Kidney glomerular epithelial cell (primary cell): ENCODE data around the gene ZNF749.
"Not testable (repeated sequence)": the region's sequence is repeated elsewhere in the genome, so short reads cannot be mapped to it uniquely, and the experiment has no call there.

Experiments used
- DNase-seq: peaks from one replicate; lab custom pipeline; 2025; lab: John Stamatoyannopoulos, UW

Gene ZNF749

DNA sequence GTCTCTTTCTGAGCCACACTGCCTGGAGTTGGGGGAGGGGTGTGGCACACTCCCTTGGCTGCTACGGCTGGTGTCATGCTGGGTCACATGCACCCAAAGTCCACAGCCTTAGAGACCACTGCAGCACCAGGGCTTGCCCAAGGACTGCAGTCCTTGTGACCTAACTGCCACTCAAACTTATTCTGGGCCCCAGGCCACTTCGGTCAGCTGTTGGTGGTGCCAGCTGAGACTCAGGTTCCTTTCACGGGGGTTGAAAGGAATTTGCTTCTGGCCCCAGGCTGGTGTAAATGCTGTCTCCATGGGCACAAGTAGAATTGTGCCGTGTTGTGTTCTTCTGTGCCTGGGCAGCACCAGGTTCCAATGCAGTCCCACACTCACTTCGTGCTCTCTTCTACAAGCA, 31.4 kb downstream of the ZNF749 start:
- DNase-seq: no peak

DNA sequence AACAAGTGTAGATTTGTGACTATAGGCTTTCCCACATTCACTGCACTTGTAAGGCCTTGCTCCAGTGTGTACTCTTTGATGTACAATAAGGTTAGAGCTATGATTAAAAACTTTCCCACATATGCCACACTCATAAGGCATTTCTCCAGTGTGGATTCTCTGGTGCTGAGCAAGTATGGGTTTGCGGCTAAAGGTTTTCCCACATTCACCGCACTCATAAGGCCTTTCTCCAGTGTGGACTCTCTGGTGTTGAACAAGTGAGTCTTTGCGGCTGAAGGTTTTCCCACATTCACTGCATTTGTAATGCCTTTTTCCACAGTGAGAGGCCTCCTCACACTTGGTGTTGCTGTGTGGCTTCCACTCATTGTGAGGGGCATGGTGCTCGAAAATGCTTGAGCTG, 38.5 kb downstream of the ZNF749 start:
- no peak for DNase-seq

DNA sequence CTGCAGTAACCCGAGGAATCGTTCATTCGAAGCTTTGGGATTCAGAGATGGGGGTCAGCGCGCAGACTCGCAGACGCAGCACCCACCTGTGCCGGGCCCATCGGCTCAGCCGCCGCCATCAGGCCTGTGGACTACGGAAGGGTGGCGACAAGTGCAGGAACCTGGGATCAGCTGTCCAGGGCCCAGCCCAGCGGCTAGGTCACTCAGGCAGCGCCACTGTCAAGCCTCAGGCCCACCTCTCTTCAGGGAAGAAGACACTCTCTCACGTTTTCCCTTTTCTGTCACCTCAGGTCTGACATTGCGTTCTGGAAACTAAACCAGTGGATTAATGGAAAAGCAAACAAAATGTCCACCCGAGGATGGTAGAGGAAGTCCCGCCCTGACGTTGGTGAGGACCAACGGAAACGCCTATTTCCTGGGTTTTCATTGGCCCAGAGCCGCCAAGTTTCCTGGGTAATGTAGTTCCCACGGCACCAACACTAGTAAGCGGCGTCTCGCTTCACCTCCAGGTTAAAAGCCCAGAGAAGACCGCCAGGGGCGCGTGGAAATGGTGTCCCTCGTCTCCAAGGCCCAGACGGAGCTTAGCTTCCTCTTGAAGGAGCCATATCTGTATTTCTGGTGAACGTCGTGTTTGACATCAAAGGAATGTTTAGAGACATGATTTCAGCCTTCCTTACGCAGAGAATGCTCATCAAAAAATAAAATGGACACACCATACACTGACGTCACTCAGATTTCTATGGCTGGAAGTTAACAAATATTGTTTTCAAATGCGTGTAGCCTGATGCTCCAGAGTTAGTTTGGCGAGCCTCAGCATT, 42.3 kb downstream of the ZNF749 start, which contains the start of gene ZNF772:
TSS of gene ZNF772 (minus strand) at position 376 of the 818 bp plus-strand sequence. CDS start at position 119, 257 bp downstream.
- peak; percentile 87 for DNase-seq

DNA sequence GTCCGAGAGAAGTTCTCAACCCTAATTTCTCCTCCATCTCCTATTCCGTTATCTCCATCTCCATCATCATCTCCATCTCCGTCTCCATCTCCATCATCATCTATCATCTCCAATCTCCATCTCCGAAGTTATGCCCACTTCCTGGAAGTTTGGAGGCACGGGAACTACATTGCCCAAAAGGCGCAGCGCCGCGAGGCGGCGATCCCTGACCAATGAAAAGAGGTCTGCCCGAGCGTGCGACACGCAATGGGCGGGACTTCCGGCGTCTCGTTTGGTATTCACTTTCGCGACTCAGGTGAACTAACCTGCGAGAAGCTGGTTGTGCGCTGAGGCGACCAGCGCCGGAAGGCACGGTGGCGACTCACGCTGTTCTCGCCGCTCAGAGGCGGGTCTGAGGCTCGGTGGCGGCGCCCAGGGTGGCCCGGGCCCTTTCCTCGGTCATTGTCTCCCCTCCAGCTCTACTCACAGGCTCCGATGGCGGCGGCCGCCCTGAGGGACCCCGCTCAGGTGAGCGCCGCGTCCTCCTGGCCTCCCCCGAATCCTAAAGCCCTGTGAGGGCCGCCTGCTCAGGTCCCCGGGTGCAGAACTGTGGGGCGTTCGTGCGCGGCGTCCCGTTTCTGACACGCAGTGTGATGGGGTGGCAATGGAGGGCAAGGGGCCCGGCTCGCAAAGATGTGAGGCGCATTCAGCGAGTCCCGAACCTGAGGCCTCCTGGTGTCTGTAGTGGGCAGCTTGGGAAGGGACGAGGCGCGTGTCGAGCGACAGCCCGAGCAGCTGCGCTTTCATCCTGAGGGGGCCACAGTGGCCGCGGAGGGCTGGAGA, 52.6 kb downstream of the ZNF749 start, which contains the start of gene ZNF419:
TSS of gene ZNF419 (plus strand) at position 274 of the 822 bp plus-strand sequence. CDS start at position 475, 201 bp downstream.
- DNase-seq: peak; percentile 69

DNA sequence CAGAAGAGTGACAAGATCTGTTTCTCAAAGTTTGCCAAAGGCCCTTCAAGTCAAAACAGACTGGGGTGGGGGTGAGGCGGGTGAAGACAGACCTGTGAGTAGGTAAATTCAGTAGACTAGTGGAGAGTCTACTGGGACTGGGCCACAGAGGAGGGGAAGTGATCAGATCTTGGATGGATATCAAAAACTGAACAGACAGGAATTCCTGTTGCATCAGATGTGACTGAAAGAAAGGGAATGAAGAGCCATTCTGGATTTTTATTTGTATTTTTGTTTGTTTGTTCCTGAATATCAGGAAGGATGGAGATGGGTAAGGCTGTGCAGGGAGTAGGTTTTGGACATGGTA, 53.1 kb downstream of the ZNF749 start:
- DNase-seq: not testable (repeated sequence)
